Measurements from ENCODE around the gene RTP3.
"Not testable (repeated sequence)": the region's sequence is repeated elsewhere in the genome, so short reads cannot be mapped to it uniquely, and the experiment has no call there.

Gene RTP3

GRCh38 chr3:46520531-46520930, 22.8 kb downstream of the RTP3 start:
- no peak for DNase-seq

GRCh38 chr3:46521096-46521495, 23.3 kb downstream of the RTP3 start:
- no peak for DNase-seq

GRCh38 chr3:46522201-46522600, 24.4 kb downstream of the RTP3 start:
- not testable (repeated sequence) for DNase-seq

GRCh38 chr3:46523556-46523955, 25.8 kb downstream of the RTP3 start:
- no peak for DNase-seq

- DNase-seq, result no peak
These were observed 26.2 kb downstream of the RTP3 start for GRCh38 chr3:46524008-46524407.

GRCh38 chr3:46524832-46525231, 27.1 kb downstream of the RTP3 start:
- no peak for DNase-seq

- no peak for DNase-seq
These were observed 29.5 kb downstream of the RTP3 start for GRCh38 chr3:46527239-46527638.

- DNase-seq, result no peak
These were observed 35.3 kb downstream of the RTP3 start for GRCh38 chr3:46533091-46533490.

- DNase-seq, result no peak
These were observed 38.0 kb downstream of the RTP3 start for GRCh38 chr3:46535746-46536145.

- no peak for DNase-seq
These were observed 39.0 kb downstream of the RTP3 start for GRCh38 chr3:46536758-46537157.

- DNase-seq, result peak; percentile 34
These were observed 39.5 kb downstream of the RTP3 start for GRCh38 chr3:46537316-46537715.

- DNase-seq, result no peak
These were observed 40.0 kb downstream of the RTP3 start for GRCh38 chr3:46537779-46538178.

GRCh38 chr3:46538425-46538802, 40.6 kb downstream of the RTP3 start:
- not testable (repeated sequence) for DNase-seq

- peak; percentile 74 for DNase-seq
These were observed 41.1 kb downstream of the RTP3 start for GRCh38 chr3:46538803-46539442.

GRCh38 chr3:46539443-46540005, 41.7 kb downstream of the RTP3 start:
- DNase-seq, result no peak

GRCh38 chr3:46540550-46540949, 42.8 kb downstream of the RTP3 start:
- no peak for DNase-seq

GRCh38 chr3:46541835-46542234, 44.1 kb downstream of the RTP3 start:
- DNase-seq, result no peak

- DNase-seq, result no peak
These were observed 44.6 kb downstream of the RTP3 start for GRCh38 chr3:46542344-46542743.

GRCh38 chr3:46542801-46543201, 45.0 kb downstream of the RTP3 start:
- peak; percentile 19 for DNase-seq

- DNase-seq, result no peak
These were observed 47.2 kb downstream of the RTP3 start for GRCh38 chr3:46544771-46545503.

- DNase-seq, result no peak
These were observed 48.2 kb downstream of the RTP3 start for GRCh38 chr3:46545818-46546630.

- no peak for DNase-seq
These were observed 49.2 kb downstream of the RTP3 start for GRCh38 chr3:46546896-46547440.

- not testable (repeated sequence) for DNase-seq
These were observed 50.8 kb downstream of the RTP3 start for GRCh38 chr3:46548611-46549010.

Measured in fibroblast of skin of right biceps (primary cell).